DND-41 (cell line): ENCODE results near the gene DSCAML1.

ENCODE experiments used
- CTCF ChIP-seq: IDR thresholded peaks from 2 replicates; pipeline ENCODE4 v1.5.1; 2012; ENCODE audit warnings: borderline replicate concordance, low read length, moderate library complexity, mild to moderate bottlenecking; ENCODE audit not compliant: poor library complexity, severe bottlenecking; ENCODE audit errors: extremely low read depth
- EZH2 ChIP-seq: IDR thresholded peaks from 3 replicates; pipeline ENCODE4 v1.6.1; 2012; ENCODE audit warnings: borderline replicate concordance, low read depth, mild to moderate bottlenecking, moderate library complexity, low read length, inconsistent platforms; ENCODE audit not compliant: severe bottlenecking

GRCh38 chr11:117781627-117782026 lies 15.4 kb downstream of the DSCAML1 start:
- no peak for TF ChIP-seq CTCF
- no peak for TF ChIP-seq EZH2
